Psoas muscle (tissue), 8 donors: Measurements from ENCODE around the gene MRNIP. TPM values are rescaled to one million over a fixed set of nuclear protein-coding genes. Genes with fewer than 3 reads are reported as not detected.

Source experiments
- ATAC-seq, 4 donors: fragments of 200-7000 bp; cut with Tn5 transposase; one replicate each; pipeline ENCODE4 v1.9.1; 2020; ENCODE audit warnings: moderate library complexity in 3 of 4, mild to moderate bottlenecking in 2 of 4
- DNase-seq, 2 donors: peaks; one replicate each; pipeline ENCODE4 v3.0.0-alpha.2; 2020
- H3K27ac ChIP-seq: fragments of 200-600 bp; one replicate; pipeline ENCODE4 v1.8.0; 2022
- H3K27me3 ChIP-seq, 3 donors: fragments of 200-600 bp in 1 of 3; one replicate each; pipeline versions ENCODE4 v1.6.1 to v1.8.0; 2013 to 2022; ENCODE audit warnings: low read length in 2 of 3, mild to moderate bottlenecking in 2 of 3, moderate library complexity in 1 of 3; ENCODE audit not compliant: insufficient read depth in 3 of 3
- H3K36me3 ChIP-seq, 2 donors: fragments of 200-600 bp in 1 of 2; one replicate each; pipeline versions ENCODE4 v1.6.1 to v1.8.0; 2013 to 2022; ENCODE audit warnings: low read depth in 1 of 2, mild to moderate bottlenecking in 1 of 2, moderate library complexity in 1 of 2; ENCODE audit not compliant: insufficient read depth in 1 of 2
- H3K4me1 ChIP-seq: fragments of 200-600 bp; one replicate; pipeline ENCODE4 v1.8.0; 2022
- H3K4me3 ChIP-seq: fragments of 200-600 bp; one replicate; pipeline ENCODE4 v1.8.0; 2022; ENCODE audit warnings: mild to moderate bottlenecking
- H3K9me3 ChIP-seq: fragments of 200-600 bp; one replicate; pipeline ENCODE4 v1.8.0; 2022
- CTCF ChIP-seq: fragments of 200-600 bp; IDR thresholded peaks from one replicate; pipeline ENCODE4 v1.8.0; 2022; ENCODE audit warnings: antibody characterized with exemption
- WGBS, 3 donors: extraction: QIAGEN DNeasy Blood & Tissue Kit; methylation state at CpG; one replicate each; pipeline versions ENCODE4 v1.1.6 to v1.1.7; 2013; 5-methylcytosine and 5-hydroxymethylcytosine counted together
- intact Hi-C, 2 donors: fragments of 100-400 bp; cut with DNase I; formaldehyde crosslinking; loops; one replicate each; pipeline versions ENCODE4 v1.11.0 to v1.14.2; 2022
- polyA plus RNA-seq, 3 donors: library from polyadenylated mRNA; stranded (reverse); fragments of 200-250 nt; gene quantifications; one replicate each; pipeline ENCODE4 v1.2.3, GENCODE V29; 2013
- total RNA-seq, 4 donors: library from RNA; stranded (reverse); fragmentation: NEBNext Ultra II Directional in 2 of 4; extraction: Animal tissue kit (Norgen Biotek cat#: 25700) in 2 of 4; gene quantifications; one replicate each; pipeline versions ENCODE4 v1.2.1 to v1.2.4, GENCODE V29; 2021 to 2023
- donor health status: healthy with polysubstance abuse.
- donor health status: DM: no; HTN: no; CAD: no; lungs with moderate emphysema.
- donor health status: Bipolar disorder and iron deficiency.
- donor health status: healthy.
- donor health status: DM: yes; HTN: yes; CAD: no.
- donor health status: DM: no; HTN: no; CAD: no.
- donor health status: DM: no; HTN: no; CAD: no.
- donor health status: DM: yes; HTN: yes; CAD: no.

MRNIP gene
- total and polyA plus RNA-seq, 7 donors, result 2.1 to 30.4 (median 7.9) TPM

- Histone ChIP-seq H3K4me3 (peak overlapping the region; percentile 73), H3K27ac (peak overlapping the region; percentile 56)
- 75 to 86% (median 79%) methylated on average over 24 of the region's 24 CpGs for WGBS, 3 donors
Observed at GRCh38 chr5:179906294-179906794, 47.7 kb upstream of the MRNIP start.

DNA sequence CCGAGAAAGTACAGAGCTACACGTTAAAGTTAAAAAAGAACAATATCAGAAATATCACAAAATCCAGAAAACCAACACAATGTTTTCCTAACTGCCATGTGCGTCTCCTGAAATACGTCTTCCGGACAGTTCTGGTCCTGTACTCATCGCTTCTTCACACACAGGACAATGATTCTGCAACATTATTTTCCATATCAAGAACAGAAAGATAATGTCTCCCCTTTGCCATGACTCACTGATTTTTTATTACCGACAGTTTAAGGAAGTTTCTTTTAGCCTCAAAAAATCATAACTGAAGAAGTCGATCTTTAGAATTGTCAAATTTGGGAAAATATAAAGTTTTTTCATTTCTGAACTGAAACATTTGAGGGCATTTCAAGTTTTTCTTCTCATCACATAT lies 46.5 kb upstream of the MRNIP start:
- no peak for TF ChIP-seq CTCF
- no peaks in the 10 kb centered on the region for H3K27me3 ChIP-seq
- intact Hi-C loops, result loop anchor here (5.0 to 10.0 kb wide), 6 partner anchors 33 to 167 kb away; partner anchors contain the start of genes MGAT4B (in 1 of the 2) and RNF130 (in 1 of the 2)
- no peak for DNase-seq
- WGBS, 3 donors, result 91 to 93% (median 93%) methylated on average over 8 of the region's 8 CpGs
- no peaks in the 10 kb centered on the region for H3K9me3 ChIP-seq
- no peak for ATAC-seq
- H3K4me3 ChIP-seq, result no peak overlapping the region
- peaks cover 0 to 39% of the 10 kb centered on the region in 2 donors for H3K36me3 ChIP-seq
- peaks cover 29% of the 10 kb centered on the region for H3K4me1 ChIP-seq
- no peak overlapping the region for H3K27ac ChIP-seq

More at GRCh38 chr5:179906294-179906794, 47.7 kb upstream of the MRNIP start:
- Histone ChIP-seq H3K27me3 (no peaks in the 10 kb centered on the region), H3K4me1 (peaks cover 22% of the 10 kb centered on the region), H3K9me3 (no peaks in the 10 kb centered on the region), H3K36me3 (peaks cover 0 to 39% of the 10 kb centered on the region in 2 donors)
- ATAC-seq (no peak), DNase-seq (no peak)
- no peak for TF ChIP-seq CTCF
- intact Hi-C loops, result loop anchor here (5.0 to 10.0 kb wide), 6 partner anchors 34 to 166 kb away; partner anchors contain the start of genes MGAT4B (in 1 of the 2) and RNF130 (in 1 of the 2)

- intact Hi-C loops, result loop anchor here (5.0 to 10.0 kb wide), 6 partner anchors 32 to 168 kb away; partner anchors contain the start of genes MGAT4B (in 1 of the 2) and RNF130 (in 1 of the 2)
Observed at GRCh38 chr5:179904463-179905160, 46.0 kb upstream of the MRNIP start.

GRCh38 chr5:179902763-179903158 lies 44.1 kb upstream of the MRNIP start:
- DNase-seq (no peak), ATAC-seq (no peak)
- Histone ChIP-seq H3K27ac (peak overlapping the region; percentile 53), H3K9me3 (no peaks in the 10 kb centered on the region), H3K4me1 (peaks cover 26% of the 10 kb centered on the region), H3K27me3 (no peaks in the 10 kb centered on the region), H3K36me3 (peaks cover 0 to 61% of the 10 kb centered on the region in 2 donors), H3K4me3 (no peak overlapping the region)
- TF ChIP-seq CTCF, result no peak
- intact Hi-C loops, result loop anchor here in 1 of 2 donors (10.0 kb wide), 1 partner anchor 98 kb away; the partner anchor contains the start of gene MGAT4B
- 85 to 99% (median 91%) methylated on average over 7 of the region's 7 CpGs for WGBS, 3 donors

More at GRCh38 chr5:179904463-179905160, 46.0 kb upstream of the MRNIP start:
- Histone ChIP-seq H3K36me3 (peaks cover 0 to 43% of the 10 kb centered on the region in 2 donors), H3K27ac (no peak overlapping the region), H3K4me1 (peaks cover 32% of the 10 kb centered on the region), H3K27me3 (no peaks in the 10 kb centered on the region), H3K4me3 (no peak overlapping the region), H3K9me3 (no peaks in the 10 kb centered on the region)
- ATAC-seq (no peak), DNase-seq (no peak)
- no peak for TF ChIP-seq CTCF
- WGBS, 3 donors, result 93 to 94% (median 93%) methylated on average over 25 of the region's 25 CpGs
